A549 (cell line): ENCODE results near the gene MRPL46.

ENCODE experiments used
- CBX8 ChIP-seq: fragments of 200-600 bp; sonication (generic); IDR thresholded peaks from 2 replicates; pipeline ENCODE4 v1.6.1; 2016
- FOSB ChIP-seq: fragments of 250-450 bp; sonication (Bioruptor Pico); IDR thresholded peaks from 2 replicates; pipeline ENCODE4 v1.5.0; 2020; ENCODE audit warnings: mild to moderate bottlenecking, moderate library complexity
- HOXB13 ChIP-seq: fragments of 250-450 bp; sonication (Bioruptor Pico); IDR thresholded peaks from 2 replicates; pipeline ENCODE4 v1.5.0; 2020; ENCODE audit warnings: low read depth, mild to moderate bottlenecking, moderate library complexity
- PHF8 ChIP-seq: fragments of 200-600 bp; sonication (generic); IDR thresholded peaks from 2 replicates; pipeline ENCODE4 v1.6.1; 2016; ENCODE audit warnings: low read depth, mild to moderate bottlenecking, antibody characterized with exemption, moderate library complexity, borderline replicate concordance
- TF ChIP-seq, protein P1 (sequence below): fragments of >200 bp; sonication (Bioruptor Twin); formaldehyde crosslinking; IDR thresholded peaks from 3 replicates; pipeline ENCODE4 v1.5.1; 2016

DNA sequence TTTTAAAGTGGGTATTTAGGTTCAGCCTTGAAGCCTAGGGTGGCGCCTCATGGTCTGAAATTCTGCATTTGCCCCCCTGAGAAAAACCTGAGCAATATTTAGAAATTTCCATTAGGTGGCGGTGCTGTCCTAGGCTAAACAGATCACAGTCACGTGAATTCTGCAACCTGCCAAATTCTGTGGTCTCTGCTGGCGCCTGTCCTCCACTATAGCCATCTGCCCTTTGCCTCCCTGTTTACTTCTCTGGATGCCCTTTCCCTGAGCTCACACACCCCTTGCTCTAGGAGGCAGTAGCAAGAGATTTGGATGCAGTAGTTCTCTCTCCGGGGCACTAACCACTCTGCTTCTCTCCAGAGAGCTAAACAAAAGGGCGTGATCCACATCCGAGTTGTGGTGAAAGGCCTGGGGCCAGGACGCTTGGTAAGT lies 9.5 kb upstream of the MRPL46 start:
- TF ChIP-seq CBX8 (no peak), PHF8 (no peak), FOSB (no peak), HOXB13 (CRISPR knock-in tag) (no peak)
- TF ChIP-seq, protein P1, sequence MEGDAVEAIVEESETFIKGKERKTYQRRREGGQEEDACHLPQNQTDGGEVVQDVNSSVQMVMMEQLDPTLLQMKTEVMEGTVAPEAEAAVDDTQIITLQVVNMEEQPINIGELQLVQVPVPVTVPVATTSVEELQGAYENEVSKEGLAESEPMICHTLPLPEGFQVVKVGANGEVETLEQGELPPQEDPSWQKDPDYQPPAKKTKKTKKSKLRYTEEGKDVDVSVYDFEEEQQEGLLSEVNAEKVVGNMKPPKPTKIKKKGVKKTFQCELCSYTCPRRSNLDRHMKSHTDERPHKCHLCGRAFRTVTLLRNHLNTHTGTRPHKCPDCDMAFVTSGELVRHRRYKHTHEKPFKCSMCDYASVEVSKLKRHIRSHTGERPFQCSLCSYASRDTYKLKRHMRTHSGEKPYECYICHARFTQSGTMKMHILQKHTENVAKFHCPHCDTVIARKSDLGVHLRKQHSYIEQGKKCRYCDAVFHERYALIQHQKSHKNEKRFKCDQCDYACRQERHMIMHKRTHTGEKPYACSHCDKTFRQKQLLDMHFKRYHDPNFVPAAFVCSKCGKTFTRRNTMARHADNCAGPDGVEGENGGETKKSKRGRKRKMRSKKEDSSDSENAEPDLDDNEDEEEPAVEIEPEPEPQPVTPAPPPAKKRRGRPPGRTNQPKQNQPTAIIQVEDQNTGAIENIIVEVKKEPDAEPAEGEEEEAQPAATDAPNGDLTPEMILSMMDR = peak; percentile 78
